GM21786 (cell line): ENCODE data around the gene IGSF21.

Source experiments
- ATAC-seq: cut with Tn5 transposase; IDR thresholded peaks from one replicate; pipeline ENCODE4 v1.9.1; 2021; ENCODE audit not compliant: unreplicated experiment

Gene IGSF21

GRCh38 chr1:18203645-18204044 lies 96.0 kb downstream of the IGSF21 start:
- ATAC-seq = no peak

DNA sequence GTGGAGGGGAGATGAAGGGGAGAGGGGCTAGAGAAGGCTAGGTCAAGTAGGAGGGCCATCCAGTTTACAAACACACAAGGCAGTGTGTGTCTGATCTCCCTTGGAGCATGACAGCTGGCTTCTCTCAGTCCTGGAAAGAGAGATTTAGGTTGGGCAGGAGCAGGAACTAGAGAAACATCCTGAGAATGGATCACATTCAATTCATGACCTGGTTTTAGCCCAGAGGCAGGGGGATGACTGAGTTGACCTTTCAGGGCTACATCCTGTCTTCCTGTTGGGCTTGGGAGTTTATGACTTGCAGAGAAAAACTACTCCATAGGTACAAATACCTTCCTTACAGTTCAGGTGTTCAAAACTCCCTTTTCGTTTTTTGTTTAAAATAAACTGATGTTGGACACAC lies 97.0 kb downstream of the IGSF21 start:
- ATAC-seq = no peak

DNA sequence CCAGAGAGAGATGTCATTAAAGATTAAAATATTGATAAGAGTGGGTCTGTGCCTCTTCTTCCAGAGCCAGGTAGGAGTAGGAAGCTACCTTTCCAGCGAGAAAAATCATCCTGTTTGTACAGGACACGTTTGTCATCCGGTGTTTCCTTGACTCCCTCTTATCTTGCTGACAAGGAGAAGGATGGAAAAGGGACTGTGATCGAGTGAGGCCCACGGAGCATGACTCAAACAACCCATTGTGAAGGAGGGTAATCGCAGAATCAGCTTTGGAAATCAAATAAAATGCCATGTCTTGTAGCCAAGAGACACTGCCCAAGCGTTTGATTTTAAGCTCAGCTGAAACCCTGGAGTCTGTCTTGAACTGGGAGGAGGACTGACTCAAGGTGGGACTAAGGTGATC lies 97.7 kb downstream of the IGSF21 start:
- ATAC-seq = no peak

DNA sequence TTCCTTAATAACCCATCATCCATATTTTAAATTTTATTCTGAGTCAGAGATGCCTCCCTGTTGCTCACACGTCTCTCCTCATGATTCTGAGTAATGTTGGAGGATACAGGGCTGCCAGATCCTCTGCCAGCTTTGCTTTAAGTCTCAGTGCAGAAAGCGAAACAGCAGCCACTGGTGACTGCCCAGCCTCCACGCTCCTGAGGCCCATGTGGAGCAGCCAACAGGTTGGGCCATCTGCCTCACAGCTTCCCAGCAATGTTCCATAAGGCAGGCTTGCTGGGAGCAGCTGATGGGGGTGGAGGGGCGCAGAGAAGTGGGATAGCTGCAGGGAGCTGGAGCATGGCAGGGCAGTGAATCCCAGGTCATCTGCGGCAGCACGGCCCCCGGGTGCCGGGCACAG lies 104.2 kb downstream of the IGSF21 start:
- ATAC-seq = no peak

- no peak for ATAC-seq
Observed at GRCh38 chr1:18217398-18218043, 109.9 kb downstream of the IGSF21 start.

- ATAC-seq = no peak
Observed at GRCh38 chr1:18229625-18230024, 122.0 kb downstream of the IGSF21 start.

- no peak for ATAC-seq
Observed at GRCh38 chr1:18230321-18230720, 122.7 kb downstream of the IGSF21 start.

GRCh38 chr1:18230840-18231239 lies 123.2 kb downstream of the IGSF21 start:
- ATAC-seq = no peak

- no peak for ATAC-seq
Observed at GRCh38 chr1:18232052-18232451, 124.5 kb downstream of the IGSF21 start.

- no peak for ATAC-seq
Observed at GRCh38 chr1:18233176-18233864, 125.7 kb downstream of the IGSF21 start.

DNA sequence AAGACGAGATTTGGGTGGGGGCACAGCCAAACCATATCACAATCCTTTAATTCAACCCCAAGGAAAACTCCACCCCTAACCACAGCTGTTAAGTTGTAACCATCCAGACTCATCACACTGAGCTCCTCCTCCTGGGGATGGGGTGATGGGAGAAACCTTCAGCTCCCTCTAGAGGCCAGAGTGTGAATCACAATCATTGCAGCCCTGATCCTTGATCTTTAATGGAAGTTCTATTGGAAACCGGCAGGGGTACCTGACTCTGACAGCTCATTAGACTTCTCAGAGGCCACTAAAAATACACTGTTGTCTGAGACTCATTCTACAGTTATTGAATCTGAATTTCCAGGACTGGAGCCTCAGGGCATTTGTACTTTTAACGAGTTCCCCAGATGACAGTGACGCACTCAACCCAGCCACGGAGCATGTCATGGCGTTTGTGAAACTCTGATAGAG lies 127.2 kb downstream of the IGSF21 start:
- no peak for ATAC-seq

GRCh38 chr1:18237371-18237770 lies 129.8 kb downstream of the IGSF21 start:
- no peak for ATAC-seq

- ATAC-seq = no peak
Observed at GRCh38 chr1:18238190-18238589, 130.6 kb downstream of the IGSF21 start.

DNA sequence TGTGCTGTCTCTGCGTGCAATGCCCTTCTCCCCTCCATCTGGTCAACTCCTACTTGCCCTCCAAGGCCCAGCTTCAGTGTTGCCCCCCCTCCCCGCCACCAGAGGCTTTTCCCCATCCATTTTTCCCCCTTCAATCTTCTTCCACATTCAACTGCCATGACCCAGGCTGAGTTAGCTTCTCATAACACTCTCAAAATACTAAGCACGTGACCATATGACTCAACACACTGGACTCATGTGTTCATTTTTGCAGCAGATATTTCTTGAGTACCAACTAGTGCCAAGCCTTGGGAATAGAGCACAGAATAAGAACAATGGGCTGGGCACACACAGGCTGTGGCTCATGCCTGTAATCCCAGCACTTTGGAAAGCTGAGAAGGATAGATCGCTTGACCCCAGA lies 132.1 kb downstream of the IGSF21 start:
- no peak for ATAC-seq

DNA sequence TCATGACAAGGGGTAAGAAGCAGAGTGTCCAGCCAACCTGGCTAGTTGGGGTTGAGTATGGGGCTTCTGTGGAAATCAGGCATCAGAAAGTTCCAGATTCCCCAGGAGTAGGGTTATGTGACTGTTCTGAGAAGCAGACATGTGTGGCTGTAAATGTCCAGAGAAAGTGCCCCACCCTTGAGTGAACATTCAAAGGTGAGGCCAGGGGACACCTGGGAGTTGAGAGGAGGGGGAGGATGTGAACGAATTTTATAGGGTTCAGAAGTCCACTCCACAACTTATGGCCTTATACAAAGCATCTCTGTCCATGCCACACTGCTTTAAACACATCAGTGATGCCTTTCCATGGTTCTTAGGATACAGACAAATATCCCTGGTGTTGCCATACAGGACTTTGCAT lies 133.3 kb downstream of the IGSF21 start:
- no peak for ATAC-seq

DNA sequence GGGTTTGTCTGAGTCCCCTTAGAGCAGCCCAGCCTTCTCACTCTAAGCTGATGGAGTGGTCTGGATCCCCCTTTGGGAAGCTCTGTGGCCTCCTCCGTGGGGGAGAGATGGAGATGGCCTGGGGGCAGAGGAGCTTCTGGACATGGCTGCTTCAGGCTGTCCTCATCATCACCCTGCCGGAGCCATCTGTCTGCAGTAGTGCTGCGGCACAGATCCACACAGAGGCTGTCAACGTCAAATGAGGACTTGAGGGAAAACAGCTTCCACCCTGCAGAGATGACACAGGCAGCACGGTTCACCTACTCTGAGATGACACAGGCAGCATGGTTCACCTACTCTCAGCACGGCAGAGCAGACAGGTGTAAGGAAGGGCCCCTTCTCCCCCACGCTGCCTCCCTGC lies 134.3 kb downstream of the IGSF21 start:
- no peak for ATAC-seq

- ATAC-seq = no peak
Observed at GRCh38 chr1:18243503-18244175, 136.0 kb downstream of the IGSF21 start.

- ATAC-seq = no peak
Observed at GRCh38 chr1:18244762-18245161, 137.2 kb downstream of the IGSF21 start.

DNA sequence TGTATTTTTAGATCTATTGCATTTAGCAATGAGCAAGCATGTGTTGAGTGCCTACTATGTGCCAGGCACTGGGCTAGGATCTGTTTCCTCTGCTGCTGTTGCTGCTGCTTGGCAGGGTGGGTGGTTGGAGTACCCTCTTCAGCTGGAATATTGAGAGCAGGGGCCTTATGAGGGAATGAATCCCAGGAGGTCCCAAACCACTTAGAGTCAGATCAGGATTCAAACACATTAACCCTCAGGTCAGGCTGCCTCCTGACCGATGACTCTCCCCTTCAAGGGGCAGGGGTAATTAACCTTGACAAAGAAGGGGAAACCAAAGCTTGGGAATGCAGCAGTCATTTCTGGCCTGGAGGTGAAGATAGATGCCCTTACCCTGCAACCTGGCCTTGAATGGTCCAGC lies 138.0 kb downstream of the IGSF21 start:
- no peak for ATAC-seq

GRCh38 chr1:18246543-18246942 lies 138.9 kb downstream of the IGSF21 start:
- no peak for ATAC-seq

DNA sequence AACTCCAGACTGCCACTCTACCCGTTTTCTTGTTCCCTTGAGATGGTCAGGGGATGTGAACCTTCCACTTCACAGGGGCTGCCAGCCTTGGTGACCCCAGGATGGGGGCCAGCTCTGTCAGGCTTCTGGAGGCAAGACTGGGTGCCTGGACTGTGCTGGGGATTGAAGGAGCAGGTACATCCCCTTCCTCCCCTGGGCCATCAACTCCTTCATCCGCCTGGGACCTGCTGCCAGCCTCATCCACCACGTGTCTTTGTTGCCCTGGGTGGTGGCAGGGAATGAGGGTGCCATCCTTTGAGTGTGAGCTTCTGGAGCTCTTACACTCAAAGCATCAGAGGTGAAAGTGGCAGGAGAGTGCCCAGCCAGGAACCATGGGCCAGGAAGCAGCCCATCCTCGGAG lies 139.6 kb downstream of the IGSF21 start:
- no peak for ATAC-seq

DNA sequence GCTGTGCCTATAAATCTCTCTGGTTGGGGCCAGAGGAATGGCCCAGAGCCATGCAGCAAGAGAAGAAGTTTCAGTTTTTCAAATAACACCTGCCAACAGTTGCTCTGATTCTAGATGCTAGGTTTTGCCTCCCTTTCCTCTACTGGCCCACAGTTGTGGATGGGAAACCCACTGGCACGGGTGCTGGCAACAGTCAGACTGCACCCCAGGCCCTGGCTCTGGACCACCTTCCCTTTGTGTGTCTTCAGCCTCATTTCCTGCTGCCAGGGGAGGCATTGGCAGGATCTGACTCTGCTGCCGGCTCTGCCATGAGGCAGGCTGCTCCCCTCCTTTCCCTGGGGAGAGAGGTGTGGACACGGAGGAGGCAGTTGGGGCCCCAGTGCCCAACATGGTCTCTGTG lies 142.0 kb downstream of the IGSF21 start:
- ATAC-seq = no peak
